GM12878 (cell line): ENCODE measurements around the gene INO80D. TPM values are rescaled to one million over a fixed set of nuclear protein-coding genes. Genes with fewer than 3 reads are reported as not detected.
A peak's percentile ranks its signal among the peaks of the same experiment; 100 is the strongest.

ENCODE experiments used
- ASH2L ChIP-seq: fragments of 300-600, 200-600 bp; sonication (generic); IDR thresholded peaks from 2 replicates; pipeline ENCODE4 v1.6.1; 2017; ENCODE audit warnings: low read depth, mild to moderate bottlenecking, borderline replicate concordance
- ATF3 ChIP-seq: IDR thresholded peaks from 2 replicates; pipeline ENCODE4 v1.6.1; 2011; ENCODE audit warnings: low read depth, mild to moderate bottlenecking, low read length, moderate library complexity, borderline replicate concordance; ENCODE audit errors: extremely low read depth
- ATF7 ChIP-seq: fragments of 450-650 bp; IDR thresholded peaks from 2 replicates; pipeline ENCODE4 v1.6.1; 2016; ENCODE audit warnings: low read depth, mild to moderate bottlenecking
- BCL11A ChIP-seq: IDR thresholded peaks from 2 replicates; pipeline ENCODE4 v1.6.1; 2011; ENCODE audit warnings: low read depth, low read length
- BMI1 ChIP-seq: fragments of 450-650 bp; IDR thresholded peaks from 2 replicates; pipeline ENCODE4 v1.6.1; 2016; ENCODE audit warnings: mild to moderate bottlenecking, moderate library complexity, borderline replicate concordance
- CHD1 ChIP-seq: IDR thresholded peaks from 2 replicates; pipeline ENCODE4 v1.6.1; 2012; ENCODE audit warnings: low read depth, low read length, improper control_type of control experiment
- DPF2 ChIP-seq: fragments of 450-650 bp; IDR thresholded peaks from 2 replicates; pipeline ENCODE4 v1.6.1; 2017; ENCODE audit warnings: mild to moderate bottlenecking
- EED ChIP-seq: sonication (generic); IDR thresholded peaks from 2 replicates; pipeline ENCODE4 v1.6.1; 2016; ENCODE audit warnings: antibody characterized with exemption, low read depth
- GATAD2B ChIP-seq: fragments of 450-650 bp; conservative IDR thresholded peaks from 2 replicates; pipeline ENCODE4 v1.6.1; 2017; ENCODE audit warnings: low read depth, mild to moderate bottlenecking, moderate library complexity
- HCFC1 ChIP-seq: fragments of 150-350 bp; IDR thresholded peaks from 2 replicates; pipeline ENCODE4 v1.6.1; 2014; ENCODE audit warnings: low read length
- HDAC2 ChIP-seq: fragments of 200-600 bp; sonication (generic); IDR thresholded peaks from 2 replicates; pipeline ENCODE4 v1.6.1; 2017
- HDGF ChIP-seq: fragments of 450-650 bp; IDR thresholded peaks from 2 replicates; pipeline ENCODE4 v1.6.1; 2016; ENCODE audit warnings: antibody characterized with exemption
- KDM1A ChIP-seq: fragments of 200-600 bp; sonication (generic); IDR thresholded peaks from 2 replicates; pipeline ENCODE4 v1.6.1; 2016; ENCODE audit warnings: borderline replicate concordance
- KLF5 ChIP-seq: fragments of 450-650 bp; IDR thresholded peaks from 2 replicates; pipeline ENCODE4 v1.6.1; 2014; ENCODE audit warnings: mild to moderate bottlenecking; ENCODE audit not compliant: partially characterized antibody
- MEF2A ChIP-seq: IDR thresholded peaks from 2 replicates; pipeline ENCODE4 v1.6.1; 2011; ENCODE audit warnings: low read depth, mild to moderate bottlenecking, low read length, moderate library complexity; ENCODE audit not compliant: insufficient read depth
- MLLT1 ChIP-seq: fragments of 450-650 bp; IDR thresholded peaks from 2 replicates; pipeline ENCODE4 v1.6.1; 2016; ENCODE audit warnings: mild to moderate bottlenecking
- NFXL1 ChIP-seq: fragments of 450-650 bp; IDR thresholded peaks from 2 replicates; pipeline ENCODE4 v1.6.1; 2017; ENCODE audit warnings: antibody characterized with exemption, mild to moderate bottlenecking, borderline replicate concordance
- NFYB ChIP-seq: IDR thresholded peaks from 2 replicates; pipeline ENCODE4 v1.6.1; 2011; ENCODE audit warnings: low read depth, mild to moderate bottlenecking, low read length, improper control_type of control experiment, moderate library complexity; ENCODE audit not compliant: insufficient read depth
- NKRF ChIP-seq: fragments of 450-650 bp; conservative IDR thresholded peaks from 2 replicates; pipeline ENCODE4 v1.6.1; 2017; ENCODE audit warnings: mild to moderate bottlenecking, moderate library complexity
- NR2F1 ChIP-seq: fragments of 450-650 bp; conservative IDR thresholded peaks from 2 replicates; pipeline ENCODE4 v1.6.1; 2017; ENCODE audit warnings: mild to moderate bottlenecking
- RAD21 ChIP-seq: IDR thresholded peaks from 2 replicates; pipeline ENCODE4 v1.6.1; 2011; ENCODE audit warnings: mild to moderate bottlenecking, low read depth, low read length, moderate library complexity; ENCODE audit not compliant: insufficient read depth
- RELB ChIP-seq: fragments of 450-650 bp; IDR thresholded peaks from 2 replicates; pipeline ENCODE4 v1.6.1; 2017; ENCODE audit warnings: low read depth, mild to moderate bottlenecking, moderate library complexity
- SMAD1 ChIP-seq: fragments of 450-650 bp; IDR thresholded peaks from 2 replicates; pipeline ENCODE4 v1.6.1; 2018; ENCODE audit warnings: mild to moderate bottlenecking, low read depth; ENCODE audit not compliant: partially characterized antibody
- SMAD5 ChIP-seq: IDR thresholded peaks from 2 replicates; pipeline ENCODE4 v1.6.1; 2016; ENCODE audit warnings: antibody characterized with exemption, low read depth
- SRF ChIP-seq, 2 experiments: IDR thresholded peaks; 2 replicates each; pipeline ENCODE4 v1.6.1; 2011; ENCODE audit warnings: low read depth in 2 of 2, low read length in 2 of 2, mild to moderate bottlenecking in 1 of 2, moderate library complexity in 1 of 2
- TAF1 ChIP-seq: IDR thresholded peaks from 2 replicates; pipeline ENCODE4 v1.6.1; 2011; ENCODE audit warnings: mild to moderate bottlenecking, low read depth, low read length, borderline replicate concordance
- ZSCAN29 ChIP-seq: fragments of 450-650 bp; IDR thresholded peaks from 2 replicates; pipeline ENCODE4 v1.6.1; 2017; ENCODE audit warnings: mild to moderate bottlenecking, moderate library complexity
- polyA plus RNA-seq, 11 experiments: library from polyadenylated mRNA; depleted of rRNA in 4 of 11; unstranded in 6 of 11; stranded (reverse) in 5 of 11; fragments of >200 nt; fragmentation: Nextera tagmentation in 4 of 11; fragmentation: Illumina TruSeq in 1 of 11; extraction: Ambion mirVana in 4 of 11; extraction: Trizol in 1 of 11; gene quantifications; 1 replicate in 1 of 11; 2 replicates in 10 of 11; pipeline versions ENCODE4 v1.2.1 to v1.2.3, GENCODE V29; 2011 to 2016; ENCODE audit warnings: inconsistent platforms in 2 of 11, missing spikeins in 2 of 11, low read depth in 1 of 11
- total RNA-seq, 4 experiments: library from RNA; depleted of rRNA in 3 of 4; stranded (reverse); fragments of >200 nt in 3 of 4; fragmentation: Illumina TruSeq in 1 of 4; extraction: Trizol in 1 of 4; gene quantifications; 2 replicates each; pipeline versions ENCODE4 v1.2.1 to v1.2.3, GENCODE V29; 2013 to 2021

INO80D gene
- total and polyA plus RNA-seq, 10 of the 15 experiments (the other 5 are each of a cell fraction or from before 2014, with no cell fraction given) = 0.73 to 16.3 (median 4.7) TPM

- TF ChIP-seq NKRF (0 out of 2 replicates have a peak, but pooled peaks have one; percentile 18), ZSCAN29 (peak; percentile 83; the same call in 1 of the 2 replicates), RELB (peak; percentile 76), BMI1 (no peak), HDAC2 (no peak), CHD1 (peak; percentile 93), SRF (IDR thresholded peaks at IDR 0.05; ENCODE audit: low read depth in 2 of 2, low read length in 2 of 2) (no peak), GATAD2B (peak; percentile 98), RAD21 (peak; percentile 40), ATF7 (no peak), EED (peak; percentile 24; the same call in 1 of the 2 replicates), NFYB (no peak), NR2F1 (0 out of 2 replicates have a peak, but pooled peaks have one; percentile 42), HCFC1 (peak; percentile 30; the same call in 1 of the 2 replicates), KDM1A (no peak), TAF1 (0 out of 2 replicates have a peak, but pooled peaks have one; percentile 65), KLF5 (no peak), MEF2A (0 out of 2 replicates have a peak, but pooled peaks have one; percentile 13), MLLT1 (peak; percentile 74), HDGF (no peak), NFXL1 (no peak), DPF2 (peak; percentile 54; the same call in 1 of the 2 replicates), ATF3 (no peak), SMAD1 (peak; percentile 39), BCL11A (no peak), SMAD5 (peak; percentile 76; the same call in 1 of the 2 replicates), ASH2L (0 out of 2 replicates have a peak, but pooled peaks have one; percentile 35)
Measured at GRCh38 chr2:206085742-206086445, at the start of gene INO80D (continued).
